ENCODE results near the gene RANBP3L. TPM values are rescaled to one million over a fixed set of nuclear protein-coding genes. Genes with fewer than 3 reads are reported as not detected.
"Not testable (repeated sequence)": the region's sequence is repeated elsewhere in the genome, so short reads cannot be mapped to it uniquely, and the experiment has no call there.

RANBP3L gene
- total and polyA plus RNA-seq, 5 donors from 2014 or later = not detected

GRCh38 chr5:36206913-36207312, 94.8 kb downstream of the RANBP3L start:
- peaks cover 44% of the 10 kb centered on the region for H3K36me3 Mint-ChIP-seq

DNA sequence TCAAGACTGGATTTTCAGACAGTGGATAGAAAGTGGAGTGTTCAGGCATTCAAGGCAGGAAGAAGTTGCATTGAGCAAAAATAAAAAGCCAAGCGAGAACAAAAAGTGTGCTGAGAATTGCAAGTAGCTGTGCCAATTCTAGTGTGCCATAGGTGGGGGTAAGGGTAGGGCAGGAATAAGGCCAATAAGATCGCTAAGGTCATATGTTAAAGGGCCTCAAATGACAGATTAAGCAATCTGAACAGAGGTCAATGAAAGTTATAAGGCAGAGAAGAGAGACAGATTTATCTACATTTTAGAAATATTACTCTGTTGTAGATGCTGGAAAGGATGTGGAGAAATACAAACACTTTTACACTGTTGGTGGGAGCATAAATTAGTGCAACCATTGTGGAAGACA, 96.4 kb downstream of the RANBP3L start:
- Mint-ChIP-seq H3K27me3 (no peaks in the 10 kb centered on the region), H3K4me1 (peaks cover 0 to 5% (median 3%) of the 10 kb centered on the region in 4 donors), H3K9me3 (peaks cover 0 to 4% (median 0%) of the 10 kb centered on the region in 7 donors), H3K4me3 (no peak overlapping the region), H3K36me3 (peaks cover 45% of the 10 kb centered on the region), H3K27ac (peak overlapping the region in 1 of 3 donors; percentile 79)
- ATAC-seq (ENCODE audit: low read depth in 2 of 2) = no peak
- Histone ChIP-seq H3K36me3 (ENCODE audit: control insufficient read depth, insufficient read depth, low read length) (peaks cover 17% of the 10 kb centered on the region), H3K4me3 (ENCODE audit: low read depth, low read length) (no peak overlapping the region), H3K4me1 (ENCODE audit: control insufficient read depth, insufficient read depth, low read length, poor library complexity, severe bottlenecking) (no peaks in the 10 kb centered on the region), H3K27ac (ENCODE audit: insufficient read depth, low read length, poor library complexity, severe bottlenecking) (no peak overlapping the region), H3K27me3 (ENCODE audit: control insufficient read depth, insufficient read depth, low read length) (no peaks in the 10 kb centered on the region), H3K9me3 (ENCODE audit: control insufficient read depth in 2 of 2, low read length in 2 of 2) (no peaks in the 10 kb centered on the region)
- DNase-seq = no peak

More at GRCh38 chr5:36206913-36207312, 94.8 kb downstream of the RANBP3L start:
- no peaks in the 10 kb centered on the region for H3K27me3 Mint-ChIP-seq
- peaks cover 0 to 5% (median 2%) of the 10 kb centered on the region in 4 donors for H3K4me1 Mint-ChIP-seq
- no peak overlapping the region for H3K27ac Mint-ChIP-seq
- no peaks in the 10 kb centered on the region for H3K4me1 ChIP-seq (ENCODE audit: control insufficient read depth, insufficient read depth, low read length, poor library complexity, severe bottlenecking)
- H3K4me3 Mint-ChIP-seq = no peak overlapping the region
- no peaks in the 10 kb centered on the region for H3K27me3 ChIP-seq (ENCODE audit: control insufficient read depth, insufficient read depth, low read length)
- H3K36me3 ChIP-seq (ENCODE audit: control insufficient read depth, insufficient read depth, low read length) = peaks cover 14% of the 10 kb centered on the region
- no peak overlapping the region for H3K27ac ChIP-seq (ENCODE audit: insufficient read depth, low read length, poor library complexity, severe bottlenecking)
- H3K9me3 ChIP-seq (ENCODE audit: control insufficient read depth in 2 of 2, low read length in 2 of 2) = no peaks in the 10 kb centered on the region
- H3K9me3 Mint-ChIP-seq = peaks cover 0 to 4% (median 0%) of the 10 kb centered on the region in 7 donors
- DNase-seq (no peak), ATAC-seq (ENCODE audit: low read depth in 2 of 2) (no peak)
- H3K4me3 ChIP-seq (ENCODE audit: low read depth, low read length) = no peak overlapping the region

DNA sequence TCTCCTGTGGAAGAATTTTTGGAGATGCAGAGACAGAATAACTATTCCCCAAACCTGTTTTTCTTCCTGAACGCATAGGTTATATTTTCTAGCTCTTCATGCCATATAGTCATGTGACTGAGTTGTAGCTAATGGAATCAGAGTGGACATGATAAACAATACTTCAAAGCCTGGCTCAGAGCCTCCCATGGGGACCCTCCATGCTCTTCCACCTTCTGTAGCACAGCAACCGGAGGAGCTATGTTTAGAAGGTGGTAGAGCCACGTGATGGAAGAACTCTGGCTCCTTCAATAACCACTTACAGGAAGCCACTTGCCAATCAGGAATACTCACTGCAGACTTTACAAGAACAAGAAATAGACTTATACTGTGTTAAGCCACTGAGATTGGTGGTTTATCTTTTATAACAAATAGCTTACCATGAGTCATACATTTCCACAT, 99.2 kb downstream of the RANBP3L start:
- H3K27me3 Mint-ChIP-seq = no peaks in the 10 kb centered on the region
- ATAC-seq (ENCODE audit: low read depth in 2 of 2) (no peak), DNase-seq (no peak)
- no peak overlapping the region for H3K27ac Mint-ChIP-seq
- peaks cover 56% of the 10 kb centered on the region for H3K36me3 Mint-ChIP-seq
- H3K9me3 Mint-ChIP-seq = peaks cover 0 to 4% (median 0%) of the 10 kb centered on the region in 7 donors
- Histone ChIP-seq H3K9me3 (ENCODE audit: control insufficient read depth in 2 of 2, low read length in 2 of 2) (no peaks in the 10 kb centered on the region), H3K4me3 (ENCODE audit: low read depth, low read length) (no peak overlapping the region), H3K36me3 (ENCODE audit: control insufficient read depth, insufficient read depth, low read length) (peaks cover 19% of the 10 kb centered on the region), H3K4me1 (ENCODE audit: control insufficient read depth, insufficient read depth, low read length, poor library complexity, severe bottlenecking) (no peaks in the 10 kb centered on the region), H3K27me3 (ENCODE audit: control insufficient read depth, insufficient read depth, low read length) (no peaks in the 10 kb centered on the region), H3K27ac (ENCODE audit: insufficient read depth, low read length, poor library complexity, severe bottlenecking) (no peak overlapping the region)
- no peak overlapping the region for H3K4me3 Mint-ChIP-seq
- H3K4me1 Mint-ChIP-seq = peaks cover 0 to 5% (median 3%) of the 10 kb centered on the region in 4 donors

DNA sequence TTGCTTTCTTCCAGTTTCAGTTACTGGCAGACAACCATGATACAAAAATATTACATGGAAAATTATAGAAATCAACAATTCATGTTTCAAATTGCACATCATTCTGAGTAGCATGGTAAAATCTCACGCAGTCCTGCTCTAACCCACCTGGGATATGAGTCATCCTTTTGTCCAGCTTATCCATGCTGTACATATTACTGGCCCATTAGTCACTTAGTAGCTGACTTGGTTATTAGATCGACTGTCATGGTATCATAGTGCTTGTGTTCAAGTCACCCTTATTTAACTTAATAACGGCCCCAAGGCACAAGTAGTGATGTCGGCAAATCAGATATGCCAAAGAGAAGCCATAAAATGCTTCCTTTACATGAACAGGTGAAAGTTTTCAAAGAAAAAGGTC, 101.2 kb downstream of the RANBP3L start:
- DNase-seq (no peak), ATAC-seq (ENCODE audit: low read depth in 2 of 2) (no peak)
- H3K36me3 Mint-ChIP-seq = peaks cover 42% of the 10 kb centered on the region
- Histone ChIP-seq H3K36me3 (ENCODE audit: control insufficient read depth, insufficient read depth, low read length) (peaks cover 31% of the 10 kb centered on the region), H3K27ac (ENCODE audit: insufficient read depth, low read length, poor library complexity, severe bottlenecking) (no peak overlapping the region), H3K27me3 (ENCODE audit: control insufficient read depth, insufficient read depth, low read length) (no peaks in the 10 kb centered on the region), H3K4me3 (ENCODE audit: low read depth, low read length) (no peak overlapping the region), H3K4me1 (ENCODE audit: control insufficient read depth, insufficient read depth, low read length, poor library complexity, severe bottlenecking) (no peaks in the 10 kb centered on the region), H3K9me3 (ENCODE audit: control insufficient read depth in 2 of 2, low read length in 2 of 2) (no peaks in the 10 kb centered on the region)
- no peak overlapping the region for H3K27ac Mint-ChIP-seq
- no peak overlapping the region for H3K4me3 Mint-ChIP-seq
- peaks cover 0 to 4% (median 0%) of the 10 kb centered on the region in 7 donors for H3K9me3 Mint-ChIP-seq
- no peaks in the 10 kb centered on the region for H3K27me3 Mint-ChIP-seq
- H3K4me1 Mint-ChIP-seq = peaks cover 0 to 5% (median 3%) of the 10 kb centered on the region in 4 donors

- no peak for ATAC-seq (ENCODE audit: low read depth in 2 of 2)
- no peak overlapping the region for H3K4me3 ChIP-seq (ENCODE audit: low read depth, low read length)
- H3K27ac ChIP-seq (ENCODE audit: insufficient read depth, low read length, poor library complexity, severe bottlenecking) = no peak overlapping the region
- H3K4me1 ChIP-seq (ENCODE audit: control insufficient read depth, insufficient read depth, low read length, poor library complexity, severe bottlenecking) = no peaks in the 10 kb centered on the region
- Mint-ChIP-seq H3K27me3 (no peaks in the 10 kb centered on the region), H3K9me3 (no peaks in the 10 kb centered on the region), H3K4me1 (peaks cover 0 to 5% (median 3%) of the 10 kb centered on the region in 4 donors), H3K4me3 (no peak overlapping the region), H3K27ac (no peak overlapping the region), H3K36me3 (peaks cover 42% of the 10 kb centered on the region)
- no peaks in the 10 kb centered on the region for H3K27me3 ChIP-seq (ENCODE audit: control insufficient read depth, insufficient read depth, low read length)
- no peaks in the 10 kb centered on the region for H3K9me3 ChIP-seq (ENCODE audit: control insufficient read depth in 2 of 2, low read length in 2 of 2)
- peaks cover 37% of the 10 kb centered on the region for H3K36me3 ChIP-seq (ENCODE audit: control insufficient read depth, insufficient read depth, low read length)
- DNase-seq = no peak
These were observed 102.1 kb downstream of the RANBP3L start for GRCh38 chr5:36199620-36200019.

DNA sequence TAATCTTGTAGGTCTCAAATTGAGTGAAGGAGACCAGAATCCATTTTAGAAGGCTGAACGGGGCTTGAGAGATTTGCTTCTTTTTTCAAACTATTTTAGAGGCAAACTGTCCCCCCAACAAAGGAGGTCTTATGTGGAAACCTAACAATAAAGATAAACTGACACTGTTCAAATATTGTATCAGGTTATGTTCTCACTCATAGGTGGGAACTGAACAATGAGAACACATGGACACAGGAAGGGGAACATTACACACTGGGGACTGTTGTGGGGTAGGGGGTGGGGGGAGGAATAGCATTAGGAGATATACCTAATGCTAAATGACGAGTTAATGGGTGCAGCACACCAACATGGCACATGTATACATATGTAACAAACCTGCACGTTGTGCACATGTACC, 102.9 kb downstream of the RANBP3L start:
- not testable (repeated sequence) for H3K4me1 ChIP-seq (ENCODE audit: control insufficient read depth, insufficient read depth, low read length, poor library complexity, severe bottlenecking); H3K4me1 Mint-ChIP-seq; H3K9me3 Mint-ChIP-seq; H3K4me3 Mint-ChIP-seq; ATAC-seq (ENCODE audit: low read depth in 2 of 2); H3K27ac ChIP-seq (ENCODE audit: insufficient read depth, low read length, poor library complexity, severe bottlenecking); H3K9me3 ChIP-seq (ENCODE audit: control insufficient read depth in 2 of 2, low read length in 2 of 2); H3K27me3 ChIP-seq (ENCODE audit: control insufficient read depth, insufficient read depth, low read length); H3K4me3 ChIP-seq (ENCODE audit: low read depth, low read length); H3K27me3 Mint-ChIP-seq; H3K27ac Mint-ChIP-seq; DNase-seq
- peaks cover 40% of the 10 kb centered on the region for H3K36me3 ChIP-seq (ENCODE audit: control insufficient read depth, insufficient read depth, low read length)
- peaks cover 39% of the 10 kb centered on the region for H3K36me3 Mint-ChIP-seq

Other genes starting within 250 kb of the RANBP3L start
- not detected for gene UGT3A2, start 235.0 kb downstream of the RANBP3L start, total RNA-seq
- gene UGT3A2, start 235.0 kb downstream of the RANBP3L start, polyA plus RNA-seq = under 1 TPM in 3 of 4 donors, not detected in 1; 0.07 to 0.60 (median 0.20) TPM
- gene LMBRD2, start 150.0 kb downstream of the RANBP3L start, total RNA-seq = 11.0 TPM
- 1 to 10 TPM; 2.5 to 5.0 (median 3.7) TPM for gene LMBRD2, start 150.0 kb downstream of the RANBP3L start, polyA plus RNA-seq
- gene SKP2, start 149.8 kb downstream of the RANBP3L start, total RNA-seq = 21.1 TPM
- 10 to 100 TPM; 13.9 to 22.8 (median 21.0) TPM for gene SKP2, start 149.8 kb downstream of the RANBP3L start, polyA plus RNA-seq
- 10.9 TPM for gene NADK2, start 60.0 kb downstream of the RANBP3L start, total RNA-seq
- gene NADK2, start 60.0 kb downstream of the RANBP3L start, polyA plus RNA-seq = 1 to 10 TPM; 4.6 to 7.8 (median 6.4) TPM

Data from CD4-positive, CD25-positive, alpha-beta regulatory T cell (primary cell).